Tibial artery (tissue), 4 donors: ENCODE data around the gene RCBTB1.

Source experiments
- DNase-seq, 2 donors: peaks; one replicate each; pipeline ENCODE4 v3.0.0-alpha.2; 2019
- H3K27ac ChIP-seq, 2 donors: fragments of 200-600 bp; sonication (generic) in 1 of 2; 1 replicate in 1 of 2; 2 replicates in 1 of 2; pipeline ENCODE4 v1.5.1; 2018 to 2019; ENCODE audit warnings: mild to moderate bottlenecking in 1 of 2
- H3K27me3 ChIP-seq, 2 donors: fragments of 200-600 bp; sonication (generic) in 1 of 2; one replicate each; pipeline versions ENCODE4 v1.5.1 to v1.6.0; 2016 to 2019
- H3K36me3 ChIP-seq, 3 donors: fragments of 200-600 bp; sonication (generic) in 2 of 3; one replicate each; pipeline ENCODE4 v1.5.1; 2016 to 2019; ENCODE audit warnings: mild to moderate bottlenecking in 2 of 3
- H3K4me1 ChIP-seq, 4 donors: fragments of 200-600 bp; sonication (generic) in 2 of 4; 1 replicate in 3 of 4; 2 replicates in 1 of 4; pipeline ENCODE4 v1.5.1; 2016 to 2019
- H3K4me3 ChIP-seq, 2 donors: fragments of 200-600 bp; sonication (generic) in 1 of 2; 1 replicate in 1 of 2; 2 replicates in 1 of 2; pipeline ENCODE4 v1.5.1; 2018 to 2019; ENCODE audit warnings: mild to moderate bottlenecking in 2 of 2
- H3K9me3 ChIP-seq, 3 donors: fragments of 200-600 bp; sonication (generic) in 1 of 3; one replicate each; pipeline ENCODE4 v1.5.1; 2016 to 2019
- intact Hi-C: fragments of 100-400 bp; cut with DNase I; formaldehyde crosslinking; loops from one replicate; pipeline ENCODE4 v1.15.0; 2023; ENCODE audit warnings: low total_unique reads
- TF ChIP-seq, protein P1 (sequence below), 2 experiments: fragments of 200-600 bp in 1 of 2; fragments of 450-650 bp in 1 of 2; IDR thresholded peaks; one replicate each; pipeline ENCODE4 v1.5.1; 2017 to 2019; ENCODE audit warnings: antibody characterized with exemption in 2 of 2, mild to moderate bottlenecking in 1 of 2, moderate library complexity in 1 of 2

Gene RCBTB1

DNA sequence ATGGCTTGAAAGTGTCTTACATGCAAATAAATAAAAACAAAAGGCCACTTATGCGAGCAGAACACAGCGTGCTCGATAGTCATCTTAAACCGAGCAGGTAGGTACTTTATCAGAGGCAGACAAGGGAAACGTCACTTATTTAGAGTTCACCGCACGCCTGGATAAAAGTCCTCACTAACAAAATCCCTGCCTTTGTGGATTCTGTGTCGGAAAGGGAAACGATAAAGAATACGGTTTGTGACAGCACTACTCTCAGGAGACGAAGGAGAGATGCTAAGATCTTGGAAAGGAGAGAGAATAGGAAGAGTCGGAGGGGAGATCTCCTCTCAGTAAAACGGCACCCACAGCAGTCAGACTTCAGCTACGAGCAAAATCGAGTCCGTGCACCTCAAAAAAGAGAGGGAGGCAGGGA is 581 bp downstream of the RCBTB1 start:
- no peak for DNase-seq

DNA sequence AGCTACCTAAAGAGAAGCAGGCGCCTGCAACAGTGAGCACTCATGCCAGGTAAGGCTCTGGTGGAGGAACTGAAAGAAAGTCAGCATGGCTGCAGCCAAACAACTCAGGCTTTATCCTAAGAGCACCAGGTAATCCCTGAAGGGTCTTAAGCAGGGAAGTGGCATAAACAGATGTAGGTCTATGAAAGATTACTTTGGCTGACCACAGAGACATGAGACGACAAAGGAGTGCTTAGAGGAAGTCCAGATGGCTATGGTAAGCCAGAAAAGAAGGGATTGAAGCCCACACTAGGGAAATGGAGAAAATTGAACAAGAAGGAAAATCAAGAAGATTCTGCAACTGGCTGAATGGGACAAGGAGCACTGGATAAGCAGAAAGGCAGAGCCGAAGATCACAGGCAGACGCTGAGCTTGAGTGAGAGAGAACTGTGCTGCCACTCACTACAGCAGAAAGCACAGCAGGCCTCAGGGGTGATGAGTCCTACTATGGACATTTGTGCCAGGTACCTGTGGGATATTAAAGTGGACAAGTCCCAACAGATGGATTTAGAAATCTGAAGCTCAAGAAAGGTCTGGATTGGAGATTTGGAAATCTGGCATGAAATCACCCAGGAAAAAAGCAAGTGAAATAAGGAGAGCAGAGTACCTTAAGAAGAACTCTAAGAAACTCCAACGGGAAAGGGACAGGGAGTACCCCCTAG is 4.2 kb downstream of the RCBTB1 start:
- TF ChIP-seq, protein P1, sequence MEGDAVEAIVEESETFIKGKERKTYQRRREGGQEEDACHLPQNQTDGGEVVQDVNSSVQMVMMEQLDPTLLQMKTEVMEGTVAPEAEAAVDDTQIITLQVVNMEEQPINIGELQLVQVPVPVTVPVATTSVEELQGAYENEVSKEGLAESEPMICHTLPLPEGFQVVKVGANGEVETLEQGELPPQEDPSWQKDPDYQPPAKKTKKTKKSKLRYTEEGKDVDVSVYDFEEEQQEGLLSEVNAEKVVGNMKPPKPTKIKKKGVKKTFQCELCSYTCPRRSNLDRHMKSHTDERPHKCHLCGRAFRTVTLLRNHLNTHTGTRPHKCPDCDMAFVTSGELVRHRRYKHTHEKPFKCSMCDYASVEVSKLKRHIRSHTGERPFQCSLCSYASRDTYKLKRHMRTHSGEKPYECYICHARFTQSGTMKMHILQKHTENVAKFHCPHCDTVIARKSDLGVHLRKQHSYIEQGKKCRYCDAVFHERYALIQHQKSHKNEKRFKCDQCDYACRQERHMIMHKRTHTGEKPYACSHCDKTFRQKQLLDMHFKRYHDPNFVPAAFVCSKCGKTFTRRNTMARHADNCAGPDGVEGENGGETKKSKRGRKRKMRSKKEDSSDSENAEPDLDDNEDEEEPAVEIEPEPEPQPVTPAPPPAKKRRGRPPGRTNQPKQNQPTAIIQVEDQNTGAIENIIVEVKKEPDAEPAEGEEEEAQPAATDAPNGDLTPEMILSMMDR (IDR thresholded peaks at IDR 0.05): no peak
- H3K4me3 ChIP-seq: no peak overlapping the region
- intact Hi-C loops: loop anchor here (10.0 kb wide), 1 partner anchor 136 kb away; the partner anchor contains the start of genes CAB39L and SETDB2
- H3K27me3 ChIP-seq: no peaks in the 10 kb centered on the region
- H3K9me3 ChIP-seq: no peaks in the 10 kb centered on the region
- H3K27ac ChIP-seq: no peak overlapping the region
- peaks cover 0 to 30% (median 0%) of the 10 kb centered on the region in 3 donors for H3K36me3 ChIP-seq
- peaks cover 0 to 39% (median 13%) of the 10 kb centered on the region in 4 donors for H3K4me1 ChIP-seq
- no peak for DNase-seq

More for the DNA sequence above, 581 bp downstream of the RCBTB1 start:
- H3K36me3 ChIP-seq: peaks cover 0 to 18% (median 0%) of the 10 kb centered on the region in 3 donors
- H3K4me3 ChIP-seq: peak overlapping the region; percentile 84 to 89
- H3K9me3 ChIP-seq: no peaks in the 10 kb centered on the region
- H3K27me3 ChIP-seq: no peaks in the 10 kb centered on the region
- intact Hi-C loops: loop anchor here (10.0 kb wide), 1 partner anchor 140 kb away; the partner anchor contains the start of genes CAB39L and SETDB2
- H3K4me1 ChIP-seq: peaks cover 0 to 19% (median 5%) of the 10 kb centered on the region in 4 donors
- TF ChIP-seq, protein P1 (IDR thresholded peaks at IDR 0.05): no peak
- H3K27ac ChIP-seq: peak overlapping the region; percentile 77 to 78

DNA sequence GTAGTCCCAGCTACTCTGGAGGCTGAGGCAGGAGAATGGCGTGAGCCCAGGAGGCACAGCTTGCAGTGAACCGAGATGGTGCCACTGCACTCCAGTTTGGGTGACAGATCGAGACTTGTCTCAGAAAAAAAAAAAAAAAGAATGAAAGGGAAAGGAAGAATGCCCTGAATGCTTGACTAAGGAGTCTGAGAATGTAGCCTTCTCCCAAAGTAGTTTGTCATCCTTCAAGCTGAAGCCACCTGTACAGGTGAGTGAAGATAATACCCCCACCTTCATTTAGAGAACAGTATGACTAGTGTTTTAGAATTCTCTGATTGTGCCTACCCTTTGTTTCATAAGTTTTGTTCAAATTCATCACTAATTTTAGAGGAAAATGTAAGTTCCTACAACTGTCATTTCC is 5.9 kb downstream of the RCBTB1 start:
- intact Hi-C loops: no loop called here
- Histone ChIP-seq H3K27me3 (no peaks in the 10 kb centered on the region), H3K27ac (no peak overlapping the region), H3K36me3 (peaks cover 0 to 30% (median 0%) of the 10 kb centered on the region in 3 donors), H3K9me3 (no peaks in the 10 kb centered on the region), H3K4me1 (peaks cover 0 to 33% (median 12%) of the 10 kb centered on the region in 4 donors), H3K4me3 (no peak overlapping the region)
- no peak for DNase-seq
- TF ChIP-seq, protein P1 (IDR thresholded peaks at IDR 0.05): no peak

DNA sequence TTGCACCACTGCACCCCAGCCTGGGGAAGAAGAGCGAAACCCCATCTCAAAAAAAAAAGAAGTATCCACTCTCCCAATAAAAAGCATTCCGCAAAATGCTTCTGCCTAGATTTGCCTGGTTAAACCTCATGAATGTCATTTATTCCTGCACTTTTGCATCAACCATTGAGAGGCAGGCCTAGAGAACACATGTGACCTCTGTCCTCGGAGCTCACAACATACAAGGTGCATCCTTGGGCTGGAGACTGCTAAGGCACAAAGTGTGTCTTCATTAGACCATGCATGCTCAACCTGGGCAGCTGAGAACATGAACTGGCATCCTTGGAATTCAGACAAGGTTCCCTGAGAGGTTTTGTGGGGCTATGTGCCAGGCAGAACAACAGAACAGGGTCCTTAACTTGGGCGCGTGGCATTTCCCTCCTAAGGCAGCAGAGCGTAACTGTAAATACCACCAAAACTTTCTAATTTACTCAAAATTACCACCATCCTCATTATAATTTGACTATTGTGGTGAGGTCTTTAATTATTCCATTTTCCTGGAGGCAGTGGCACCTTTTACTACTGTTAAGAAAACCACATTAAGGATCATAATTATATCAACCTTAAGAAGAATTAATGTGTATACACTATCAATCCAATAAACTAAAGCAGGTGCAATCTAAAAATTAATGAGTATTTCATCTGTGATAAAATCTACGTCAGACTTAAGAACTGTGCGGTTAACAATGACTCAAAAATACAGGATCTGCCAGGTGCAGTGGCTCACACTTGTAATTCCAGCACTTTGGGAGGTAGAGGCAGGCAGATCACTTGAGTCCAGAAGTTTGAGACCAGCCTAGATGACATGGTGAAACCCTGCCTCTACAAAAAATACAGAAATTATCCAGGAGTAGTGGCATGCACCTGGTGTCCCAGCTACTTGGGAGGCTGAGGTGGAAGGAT is 13.8 kb downstream of the RCBTB1 start:
- Histone ChIP-seq H3K4me1 (peaks cover 0 to 7% (median 2%) of the 10 kb centered on the region in 4 donors), H3K27me3 (no peaks in the 10 kb centered on the region), H3K4me3 (no peak overlapping the region), H3K27ac (no peak overlapping the region), H3K9me3 (no peaks in the 10 kb centered on the region), H3K36me3 (peaks cover 2 to 5% (median 4%) of the 10 kb centered on the region in 3 donors)
- TF ChIP-seq, protein P1 (IDR thresholded peaks at IDR 0.05): no peak
- intact Hi-C loops: no loop called here
- no peak for DNase-seq

DNA sequence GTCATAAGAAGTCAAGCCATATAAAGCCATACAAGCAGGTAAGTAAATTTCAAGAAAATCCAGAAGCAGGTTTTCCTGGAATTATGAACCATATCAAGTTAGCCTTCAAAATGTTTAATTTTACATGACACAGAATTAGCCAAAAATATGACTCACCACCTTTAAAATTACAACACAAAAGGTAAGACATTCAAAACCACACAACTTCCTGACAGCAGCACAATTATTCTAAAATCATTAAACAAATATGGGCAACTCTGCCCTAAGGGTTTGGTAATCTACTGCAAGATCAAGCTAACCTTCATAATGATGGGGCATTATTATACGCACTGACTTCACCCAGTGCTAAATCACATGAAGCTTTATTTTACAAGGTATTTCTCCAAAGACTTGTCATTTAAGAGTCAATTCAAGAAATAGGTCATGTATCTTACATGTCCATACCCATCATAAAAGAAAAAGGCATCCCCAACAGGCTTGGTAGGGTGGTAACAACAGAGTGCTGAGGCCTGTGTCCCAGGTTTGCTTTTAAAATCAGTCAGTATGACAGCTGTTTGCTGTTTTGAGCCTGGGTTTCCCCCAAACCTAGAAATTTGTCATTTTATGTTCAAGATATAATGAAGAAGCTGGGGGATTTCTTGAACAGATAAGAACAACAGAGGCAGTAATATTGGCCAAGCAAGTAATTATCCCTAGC is 15.2 kb downstream of the RCBTB1 start:
- intact Hi-C loops: no loop called here
- peaks cover 0 to 5% (median 0%) of the 10 kb centered on the region in 4 donors for H3K4me1 ChIP-seq
- no peak for DNase-seq
- H3K36me3 ChIP-seq: peaks cover 5 to 17% (median 16%) of the 10 kb centered on the region in 3 donors
- H3K4me3 ChIP-seq: no peak overlapping the region
- no peaks in the 10 kb centered on the region for H3K27me3 ChIP-seq
- H3K9me3 ChIP-seq: no peaks in the 10 kb centered on the region
- TF ChIP-seq, protein P1 (IDR thresholded peaks at IDR 0.05): no peak
- H3K27ac ChIP-seq: no peak overlapping the region
